NCI-H446 treated with DMSO at 0.1 percent for 48 hours (cell line): Measurements from ENCODE around the gene DENND2D.
"Not testable (repeated sequence)": the region's sequence is repeated elsewhere in the genome, so short reads cannot be mapped to it uniquely, and the experiment has no call there.

ENCODE experiments used
- DNase-seq: peaks from one replicate; lab custom pipeline; 2025; lab: John Stamatoyannopoulos, UW

Gene DENND2D

DNA sequence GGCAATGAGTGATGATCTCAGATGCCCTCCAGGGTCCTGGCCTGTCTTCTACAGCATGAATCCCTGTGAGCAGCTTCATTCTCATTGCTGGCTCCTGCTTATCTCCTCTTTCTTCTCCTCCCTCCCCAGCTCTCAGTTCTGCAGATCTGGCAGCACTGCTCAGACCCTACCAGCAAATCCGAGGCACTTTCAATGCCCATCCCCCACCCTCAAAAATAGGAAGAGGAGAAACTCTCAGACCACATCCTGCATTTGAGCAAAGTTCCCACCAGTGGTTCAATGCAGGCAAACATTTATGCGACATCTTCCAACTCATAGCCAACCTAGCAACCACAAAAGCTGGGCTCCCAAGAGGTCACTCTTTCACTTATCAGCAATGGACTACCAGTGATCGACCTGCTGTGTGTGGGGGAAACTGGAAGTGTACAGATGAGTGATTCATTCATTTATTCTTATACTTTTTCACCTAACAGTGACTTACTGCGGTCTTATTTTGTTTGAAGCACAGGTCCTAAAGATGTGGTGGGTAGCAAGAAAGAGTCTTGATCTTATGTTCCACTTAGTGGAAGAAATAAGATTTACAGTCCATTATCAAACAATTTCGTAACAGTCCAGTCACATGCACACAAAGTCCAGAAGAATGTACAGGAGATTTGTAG is 21.3 kb upstream of the DENND2D start:
- DNase-seq: no peak

DNA sequence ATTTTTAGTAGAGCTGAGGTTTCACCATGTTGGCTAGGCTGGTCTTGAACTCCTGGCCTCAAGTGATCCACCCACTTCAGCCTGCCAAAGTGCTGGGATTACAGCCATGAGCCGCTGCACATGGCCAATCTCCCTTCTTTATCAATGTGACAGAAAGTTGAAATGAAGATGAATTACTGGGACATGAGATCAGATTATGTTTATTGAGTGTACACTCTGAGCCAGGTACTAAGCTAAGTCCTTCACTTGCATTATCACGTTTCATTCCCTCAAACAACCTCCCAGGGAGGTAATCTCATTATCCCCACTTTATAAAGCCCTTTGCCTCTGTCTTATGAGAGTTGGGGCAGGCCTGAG is 20.8 kb upstream of the DENND2D start:
- no peak for DNase-seq

DNA sequence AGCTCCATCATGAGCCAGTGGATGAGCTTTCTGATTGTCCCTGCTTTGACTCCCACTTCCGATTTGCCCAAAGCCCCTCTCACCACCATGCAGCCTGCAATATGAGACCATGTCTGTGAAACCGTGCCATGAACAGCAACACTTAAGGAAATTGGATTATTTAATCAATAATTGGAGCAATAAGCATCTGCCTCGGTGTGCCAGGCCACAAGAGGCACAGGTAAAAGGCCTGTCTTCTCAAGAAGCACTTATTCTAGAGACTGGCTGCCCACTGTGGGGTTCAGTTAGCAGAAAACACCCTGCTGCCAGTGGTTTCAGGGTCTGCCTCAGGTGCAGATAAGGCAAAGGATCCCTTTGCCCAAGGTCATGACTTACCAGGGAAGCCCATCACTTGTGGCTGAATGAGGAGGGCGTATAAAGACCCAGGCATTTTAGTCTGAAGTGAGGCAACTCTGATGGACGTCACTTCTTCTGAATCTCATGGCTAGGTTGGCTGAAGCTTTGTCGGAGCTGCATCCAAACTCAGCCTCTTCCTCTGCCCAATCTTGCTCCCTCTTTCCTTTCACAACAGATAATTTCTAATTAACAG is 19.9 kb upstream of the DENND2D start:
- DNase-seq: no peak

DNA sequence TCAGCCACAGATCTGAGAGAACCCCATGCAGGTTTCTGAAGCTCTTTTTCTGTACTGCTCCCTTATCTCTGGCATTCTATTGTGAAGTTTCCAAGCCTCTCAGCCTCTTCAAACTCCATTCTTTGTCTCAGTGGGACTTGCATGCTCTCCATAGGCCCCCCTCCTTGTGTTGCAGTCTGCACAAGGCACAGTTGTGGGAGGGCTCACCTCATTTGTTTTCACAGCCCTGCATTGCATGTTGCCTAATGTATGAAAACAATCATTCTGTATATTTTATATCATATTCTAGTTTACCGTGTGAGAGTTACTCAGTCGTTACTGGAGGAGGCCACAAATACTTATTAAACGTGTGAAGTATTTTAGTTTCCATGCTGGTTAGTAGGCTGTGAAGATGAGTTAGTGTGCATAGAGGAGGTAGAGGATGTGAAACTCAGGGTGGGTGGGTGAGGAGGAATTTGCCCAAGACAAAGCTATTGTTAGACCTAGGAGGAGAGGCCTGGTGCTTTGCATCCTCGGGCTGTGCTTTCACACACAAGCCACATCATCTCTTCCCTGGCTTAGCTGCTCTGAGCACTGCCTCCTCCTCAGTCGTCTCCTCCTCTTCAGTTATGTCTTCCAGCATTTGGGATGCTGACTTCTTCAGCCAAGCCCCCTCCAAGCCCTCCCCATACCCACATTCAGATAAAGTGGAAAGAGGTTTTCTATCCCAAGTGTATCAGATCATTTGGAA is 19.3 kb upstream of the DENND2D start:
- DNase-seq: no peak

DNA sequence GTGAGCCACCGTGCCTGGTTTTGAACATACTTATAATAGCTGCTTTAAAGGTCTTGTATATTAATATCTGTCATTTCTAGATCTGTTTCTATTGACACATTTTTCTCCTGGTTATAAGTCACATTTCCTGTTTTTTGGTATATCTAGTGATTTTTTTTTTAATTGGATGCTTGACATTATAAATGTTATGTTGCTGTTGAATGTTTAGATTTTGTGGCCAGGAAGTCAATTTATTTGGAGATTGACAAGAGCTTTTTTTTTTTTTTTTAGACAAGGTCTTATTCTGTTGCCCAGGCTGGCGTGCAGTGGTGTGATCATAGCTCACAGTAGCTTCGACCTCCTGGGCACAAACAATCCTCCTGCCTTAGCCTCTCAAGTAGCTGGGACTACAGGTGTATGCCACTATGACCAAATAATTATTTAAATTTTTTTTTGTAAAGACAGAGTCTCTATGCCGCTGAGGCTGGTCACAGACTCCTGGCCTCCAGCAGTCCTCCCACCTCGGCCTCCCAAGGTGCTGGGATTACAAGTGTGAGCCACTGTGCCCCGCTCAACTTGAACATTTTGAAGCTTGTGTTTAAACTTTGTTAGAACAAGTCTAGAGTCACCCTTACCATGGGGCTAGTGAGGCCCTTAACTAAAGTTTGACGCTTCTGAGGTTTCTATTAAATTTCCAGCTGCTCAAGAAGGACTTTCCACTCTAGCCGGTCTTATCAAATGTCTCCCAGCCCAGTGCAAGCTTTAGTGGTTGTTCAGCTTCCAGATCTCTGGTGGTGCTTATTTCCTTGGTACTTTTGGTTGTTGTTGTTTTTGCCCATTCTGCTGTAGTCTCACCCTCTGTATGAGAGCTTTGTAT is 18.5 kb upstream of the DENND2D start:
- DNase-seq: no peak

GRCh38 chr1:111217183-111217910 is 16.9 kb upstream of the DENND2D start:
- no peak for DNase-seq

- no peak for DNase-seq
Observed at GRCh38 chr1:111216751-111217150, 16.3 kb upstream of the DENND2D start.

DNA sequence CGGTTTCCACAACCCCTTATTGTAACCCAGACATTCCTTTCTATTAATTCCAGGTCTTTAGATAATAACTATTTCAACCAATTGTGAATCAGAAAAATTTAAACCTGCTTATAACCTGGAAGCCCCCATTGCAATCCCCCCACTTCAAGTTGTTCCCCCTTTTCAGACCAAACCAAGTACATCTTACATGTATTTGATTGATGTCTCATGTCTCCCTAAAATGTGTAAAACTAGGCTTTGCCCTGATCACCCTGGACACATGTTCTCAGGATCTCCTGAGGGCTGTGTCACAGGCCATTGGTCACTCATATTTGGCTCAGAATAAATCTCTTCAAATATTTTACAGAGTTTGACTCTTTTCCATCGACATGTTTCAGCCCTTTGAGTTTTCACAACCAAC is 14.8 kb upstream of the DENND2D start:
- DNase-seq: not testable (repeated sequence)

DNA sequence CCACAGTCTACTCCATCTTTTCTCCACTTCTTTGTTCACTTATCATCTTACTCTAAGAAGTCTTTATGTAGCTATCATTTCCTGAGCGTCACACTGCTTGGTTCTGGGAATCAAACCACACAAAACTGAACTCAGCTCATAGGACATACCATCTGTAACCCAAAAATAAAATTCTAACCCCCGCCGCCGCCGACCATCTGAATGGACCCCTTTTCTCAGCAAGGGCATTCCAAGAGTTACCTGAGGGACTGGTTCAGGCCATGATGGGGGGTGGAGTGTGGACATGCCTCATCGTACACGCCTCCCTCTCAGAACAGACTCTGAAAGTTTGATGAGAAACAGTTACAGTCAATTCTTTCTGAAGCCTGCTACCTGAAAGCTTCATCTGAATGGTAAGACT is 14.4 kb upstream of the DENND2D start:
- no peak for DNase-seq

GRCh38 chr1:111214074-111214801 is 13.8 kb upstream of the DENND2D start:
- DNase-seq: no peak

GRCh38 chr1:111213412-111213811 is 13.0 kb upstream of the DENND2D start:
- DNase-seq: no peak

GRCh38 chr1:111212634-111213335 is 12.3 kb upstream of the DENND2D start:
- DNase-seq: no peak

- no peak for DNase-seq
Observed at GRCh38 chr1:111211921-111212320, 11.5 kb upstream of the DENND2D start.

DNA sequence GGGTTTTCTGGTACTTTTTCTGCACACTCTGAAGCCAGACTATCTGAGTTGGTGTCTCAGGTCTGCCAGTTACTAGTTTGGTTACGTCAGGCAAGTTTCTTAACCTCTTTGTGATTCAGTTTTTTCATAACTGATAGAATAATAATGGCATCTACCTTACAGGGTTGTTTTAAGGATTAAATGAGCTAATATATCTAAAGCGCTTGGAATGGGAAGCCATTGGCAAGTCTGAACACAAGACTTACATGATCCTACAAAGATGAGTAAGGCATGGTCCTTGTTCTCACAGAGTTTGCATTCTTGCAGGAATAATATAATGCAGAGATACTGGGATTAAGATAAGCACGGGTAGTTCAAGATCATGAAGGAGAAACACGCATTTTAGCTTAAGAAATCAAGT is 9.2 kb upstream of the DENND2D start:
- no peak for DNase-seq

GRCh38 chr1:111208921-111209320 is 8.5 kb upstream of the DENND2D start:
- DNase-seq: no peak

DNA sequence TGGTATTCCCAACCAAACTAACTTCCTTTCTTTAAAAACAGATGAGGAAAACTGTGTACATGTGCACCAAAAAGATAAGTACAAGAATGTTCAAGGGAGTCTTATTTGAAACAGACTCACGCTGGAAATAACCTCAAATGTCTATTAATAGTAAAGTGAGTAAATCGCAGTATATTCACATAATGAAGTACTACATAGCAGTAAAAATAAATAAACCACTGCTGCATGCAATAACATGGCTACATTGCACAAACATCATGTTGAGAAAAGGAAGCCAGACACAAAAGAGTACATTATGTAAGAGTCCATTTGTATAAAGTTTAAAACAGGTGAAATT is 5.2 kb upstream of the DENND2D start:
- DNase-seq: no peak

- no peak for DNase-seq
Observed at GRCh38 chr1:111204983-111205713, 4.7 kb upstream of the DENND2D start.

DNA sequence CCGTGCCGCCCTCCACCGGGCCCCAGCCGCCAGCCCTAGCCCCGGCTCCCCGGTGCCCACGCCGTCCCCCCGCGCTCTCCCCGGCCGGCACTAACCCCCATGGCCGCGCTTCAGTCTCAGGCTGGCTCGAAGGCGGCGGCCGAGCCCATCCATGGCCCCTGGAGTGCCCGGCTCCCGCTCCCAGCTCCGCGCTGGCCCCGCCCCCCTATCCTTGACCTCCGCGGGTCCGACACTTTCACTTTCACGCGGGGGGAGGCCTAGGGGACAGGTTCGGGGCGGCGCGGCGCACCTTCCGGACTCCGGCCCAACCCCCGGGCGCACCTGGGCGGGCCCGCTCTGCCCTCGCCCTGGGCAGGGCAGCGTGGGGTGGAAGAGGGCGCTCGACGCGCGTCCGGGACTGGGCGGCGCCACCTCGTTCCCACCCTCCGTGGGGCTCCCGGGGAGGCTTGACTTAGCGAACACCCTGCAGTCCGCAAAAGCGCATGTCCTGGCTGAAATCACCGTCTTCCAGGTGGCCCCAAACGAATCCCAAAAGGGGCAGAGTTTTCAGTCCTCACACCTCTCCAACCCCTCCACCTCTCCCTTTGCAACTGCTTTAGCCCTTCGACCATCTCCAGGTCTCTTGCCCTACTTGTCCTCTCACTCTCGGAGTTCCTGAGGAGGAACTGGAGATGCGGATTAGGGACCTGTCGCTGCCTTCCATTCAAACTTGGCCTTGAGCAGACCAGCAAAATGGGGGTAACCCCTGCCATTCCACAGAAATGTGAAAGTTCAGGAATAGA is 3.9 kb upstream of the DENND2D start:
- no peak for DNase-seq

DNA sequence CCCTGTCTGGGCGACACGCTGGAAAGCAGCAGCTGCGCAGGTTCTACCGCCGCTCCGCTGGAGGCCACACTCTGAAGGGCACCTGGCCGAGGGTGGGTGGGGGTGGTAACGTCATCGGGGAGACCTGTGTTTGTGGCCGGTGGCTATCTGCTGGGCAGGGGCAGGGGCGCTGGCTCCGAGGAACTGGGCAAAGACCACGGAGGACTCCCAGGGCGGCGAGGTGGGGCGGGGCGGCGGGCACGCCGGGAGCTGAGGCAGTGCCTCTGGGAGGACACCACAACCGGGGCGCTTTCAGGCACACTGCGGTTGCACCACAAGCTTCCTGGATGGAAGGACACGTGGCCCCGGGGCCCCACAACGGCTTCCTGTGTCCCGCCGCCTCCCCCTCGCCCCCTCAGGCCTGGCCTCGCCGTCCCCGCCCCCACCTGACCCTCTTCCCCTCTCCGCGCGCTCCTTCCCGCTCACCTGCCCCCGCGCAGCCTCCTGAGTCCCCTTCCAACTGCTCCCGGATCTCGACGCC is 3.3 kb upstream of the DENND2D start:
- no peak for DNase-seq
